Glomerular visceral epithelial cell (primary cell): ENCODE data around the gene SLC6A5.

Source experiments
- DNase-seq: peaks from one replicate; pipeline ENCODE4 v3.0.0-alpha.2; 2016; ENCODE audit errors: extremely low spot score

Gene SLC6A5

DNA sequence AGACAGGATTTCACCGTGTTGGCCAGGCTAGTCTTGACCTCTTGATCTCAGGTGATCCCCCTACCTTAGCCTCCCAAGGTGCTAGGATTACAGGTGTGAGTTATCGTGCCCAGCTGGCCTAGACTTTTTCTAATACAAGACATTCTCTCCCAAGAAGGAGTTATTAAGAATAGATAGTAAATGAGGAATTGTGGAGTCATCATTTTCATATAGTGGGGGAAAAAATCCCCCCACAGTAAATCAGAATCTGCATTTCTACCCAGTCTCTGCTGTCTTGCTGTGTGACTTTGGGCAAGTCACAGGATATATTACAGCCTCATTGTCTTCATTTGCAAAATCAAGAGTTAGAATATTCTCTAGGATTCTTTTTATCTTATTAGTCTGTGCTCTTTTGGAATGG, 21.6 kb downstream of the SLC6A5 start:
- no peak for DNase-seq

GRCh38 chr11:20621679-20622078, 22.3 kb downstream of the SLC6A5 start:
- no peak for DNase-seq

DNA sequence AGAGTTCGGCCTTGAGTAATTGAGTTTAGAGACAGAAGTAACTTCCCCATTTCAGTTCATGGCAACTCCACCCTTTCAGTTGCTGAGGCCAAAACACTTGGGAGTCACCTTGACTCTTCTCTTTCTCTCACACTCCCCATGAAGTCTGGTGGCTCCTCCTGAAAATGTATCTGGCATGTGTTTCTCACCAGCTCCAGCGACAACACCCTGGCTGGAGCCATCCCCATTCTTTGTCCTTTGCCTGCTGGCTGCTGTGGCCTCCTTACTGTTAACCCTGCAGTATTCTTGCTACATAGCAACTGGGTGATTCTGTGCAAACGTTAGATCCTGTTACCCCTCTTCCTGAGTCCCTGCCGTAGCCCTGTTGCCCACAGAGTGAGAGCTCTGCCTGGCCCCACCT, 23.8 kb downstream of the SLC6A5 start:
- DNase-seq = no peak

GRCh38 chr11:20626279-20626678, 26.9 kb downstream of the SLC6A5 start:
- no peak for DNase-seq

DNA sequence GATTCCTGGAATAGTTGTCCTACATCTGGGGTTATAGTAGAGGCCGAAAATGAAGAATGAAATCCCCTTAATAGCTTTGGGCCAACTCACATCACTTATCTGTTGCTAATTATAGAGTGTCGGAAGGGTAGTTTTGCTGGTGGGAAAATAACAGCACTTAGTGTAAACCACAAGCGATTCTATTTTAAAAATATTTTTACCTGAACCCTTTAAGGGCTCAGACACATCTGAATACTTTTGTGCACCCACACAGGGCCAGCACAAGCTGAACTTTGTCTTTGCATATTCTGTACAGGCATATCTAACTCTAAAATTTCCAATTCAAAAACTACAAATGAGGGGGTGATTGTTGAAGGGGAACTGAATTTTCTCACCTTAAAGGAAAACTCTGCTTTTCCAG, 27.6 kb downstream of the SLC6A5 start:
- no peak for DNase-seq

DNA sequence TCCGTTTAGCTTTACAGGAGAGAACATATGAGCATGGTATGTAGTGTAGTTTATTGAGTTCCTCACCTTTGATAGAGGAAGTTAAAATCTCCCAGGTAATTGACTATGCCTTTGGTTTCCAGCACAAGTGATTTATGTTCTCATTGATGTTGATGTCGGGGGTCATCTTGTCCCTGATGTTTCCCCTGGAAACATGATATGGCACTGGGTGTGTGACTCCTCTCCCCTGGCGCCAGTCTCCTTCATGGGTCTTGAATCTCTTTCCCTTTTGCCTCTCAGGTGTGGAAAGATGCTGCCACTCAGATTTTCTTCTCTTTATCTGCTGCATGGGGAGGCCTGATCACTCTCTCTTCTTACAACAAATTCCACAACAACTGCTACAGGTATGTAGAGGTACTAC, 28.3 kb downstream of the SLC6A5 start:
- no peak for DNase-seq

GRCh38 chr11:20631519-20632168, 32.2 kb downstream of the SLC6A5 start:
- no peak for DNase-seq

GRCh38 chr11:20632169-20632532, 32.7 kb downstream of the SLC6A5 start:
- DNase-seq = no peak

GRCh38 chr11:20634044-20634443, 34.6 kb downstream of the SLC6A5 start:
- DNase-seq = no peak

DNA sequence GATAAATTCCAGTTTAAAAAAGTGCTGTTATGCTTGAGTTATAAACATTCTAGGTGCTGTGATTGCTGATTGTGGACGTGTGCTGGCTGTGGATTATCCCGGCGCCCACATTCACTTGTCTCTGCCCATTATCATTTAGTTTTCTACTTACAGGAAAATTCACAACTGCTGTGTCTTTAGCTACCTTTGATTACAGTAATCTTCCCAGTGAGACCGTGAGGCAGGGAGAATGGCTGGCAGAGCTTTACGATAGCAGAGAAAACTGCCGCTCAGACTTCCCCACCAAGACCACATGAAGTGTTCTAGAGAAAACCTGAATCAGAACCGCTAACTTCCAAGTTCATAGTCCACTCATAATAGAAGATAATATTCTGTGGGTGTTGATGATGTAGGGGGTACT, 35.4 kb downstream of the SLC6A5 start:
- no peak for DNase-seq

GRCh38 chr11:20638074-20638473, 38.7 kb downstream of the SLC6A5 start:
- DNase-seq = no peak

DNA sequence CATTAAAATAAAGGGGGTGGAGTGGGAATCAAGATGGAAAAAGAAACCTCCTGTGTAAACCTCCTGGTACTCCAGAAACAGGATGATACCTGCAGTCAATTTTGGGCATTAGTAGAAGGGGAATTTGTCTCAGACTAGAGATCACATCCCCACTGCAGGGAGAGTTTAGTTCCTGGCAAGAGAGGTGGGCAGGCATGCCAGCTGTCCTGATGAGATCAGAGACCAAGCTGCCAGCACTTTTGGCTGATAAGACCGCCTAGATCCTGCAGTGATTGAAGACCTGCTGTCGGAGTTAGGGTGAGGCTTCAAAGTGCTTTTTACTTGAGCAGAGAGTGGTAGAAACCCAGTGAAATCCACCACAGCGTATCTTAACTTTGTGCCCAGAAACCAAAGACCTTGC, 40.3 kb downstream of the SLC6A5 start:
- DNase-seq = no peak

DNA sequence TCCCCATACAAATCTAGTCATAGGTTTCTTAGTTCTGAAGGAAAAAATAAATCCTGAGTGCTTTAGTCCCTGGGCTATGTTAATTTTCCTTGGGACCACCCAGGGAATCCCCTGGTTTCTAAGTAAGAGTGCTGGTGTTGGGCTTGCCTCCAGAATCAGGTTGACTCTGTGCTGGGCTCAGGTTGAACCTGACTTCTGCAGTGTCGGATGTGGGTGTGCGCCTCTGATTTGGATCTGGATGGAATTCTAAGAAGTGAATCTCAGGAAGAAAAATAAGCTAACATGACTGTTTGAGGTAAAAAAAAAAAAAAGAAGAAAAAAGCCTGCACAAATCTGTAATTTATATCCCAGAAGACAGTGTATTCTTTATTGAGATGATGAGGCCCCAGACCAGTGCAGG, 41.0 kb downstream of the SLC6A5 start:
- DNase-seq = no peak

- no peak for DNase-seq
Observed at GRCh38 chr11:20644360-20644759, 45.0 kb downstream of the SLC6A5 start.

GRCh38 chr11:20647976-20648565, 48.7 kb downstream of the SLC6A5 start:
- DNase-seq = peak; percentile 52

GRCh38 chr11:20652150-20652806, 52.9 kb downstream of the SLC6A5 start:
- no peak for DNase-seq

DNA sequence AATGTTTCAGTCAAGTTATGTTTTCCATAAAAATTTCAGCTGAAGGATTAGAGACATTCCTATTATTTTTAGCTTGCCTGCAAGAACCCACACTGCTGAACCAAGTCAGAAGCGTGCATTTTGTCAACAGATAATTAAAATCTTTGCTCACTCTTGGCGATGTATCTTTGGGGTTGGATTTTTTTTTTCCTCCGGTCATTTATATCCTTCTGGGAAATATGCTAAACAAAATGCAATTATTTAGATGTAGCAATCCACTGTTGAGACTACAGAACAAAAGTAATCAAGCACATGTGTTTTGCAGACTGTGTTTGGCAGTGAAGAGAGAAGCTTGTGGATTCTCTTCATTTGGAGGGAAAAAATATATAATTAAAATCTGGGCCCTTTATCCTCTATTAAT, 54.6 kb downstream of the SLC6A5 start:
- no peak for DNase-seq

DNA sequence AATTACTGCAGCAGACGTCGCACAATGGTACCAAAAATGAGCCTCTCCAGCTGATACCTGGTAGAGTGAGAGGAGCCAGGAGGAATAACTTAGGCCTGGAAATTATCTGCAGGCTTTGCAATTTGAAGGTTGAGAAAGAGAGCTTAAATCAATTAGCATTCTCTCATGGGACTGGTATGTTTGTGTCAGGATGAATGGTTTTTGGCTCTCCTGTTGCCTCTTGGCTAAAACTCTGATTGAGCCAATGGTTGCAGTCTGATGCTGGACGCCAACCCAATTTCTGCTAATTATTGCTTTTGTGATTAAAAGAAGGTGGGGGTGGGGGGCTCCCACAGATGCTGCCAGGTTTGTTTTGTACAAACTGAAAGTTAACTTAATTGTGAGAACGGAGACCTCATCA, 57.5 kb downstream of the SLC6A5 start:
- DNase-seq = no peak

GRCh38 chr11:20658135-20658534, 58.7 kb downstream of the SLC6A5 start:
- no peak for DNase-seq

DNA sequence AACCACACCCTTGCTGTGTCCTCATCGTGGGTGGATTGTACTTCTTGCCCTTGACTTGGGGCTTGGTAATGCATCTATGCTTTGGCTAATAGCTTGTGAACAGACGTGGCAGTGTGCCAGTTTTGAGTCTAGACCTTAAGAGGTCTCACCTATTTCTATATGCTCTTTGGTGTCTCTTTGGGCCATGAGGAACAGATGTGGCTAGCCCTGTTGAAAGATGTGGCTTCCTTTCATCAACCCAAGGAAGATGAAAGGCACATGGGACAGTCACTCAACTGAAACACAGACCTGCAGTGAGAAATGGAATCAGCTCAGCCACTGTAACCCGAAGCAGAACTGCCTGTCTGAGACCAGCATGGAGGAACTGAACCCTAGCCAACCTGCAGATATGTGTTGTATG, 62.0 kb downstream of the SLC6A5 start:
- DNase-seq = no peak

- DNase-seq = no peak
Observed at GRCh38 chr11:20661850-20662249, 62.4 kb downstream of the SLC6A5 start.

- no peak for DNase-seq
Observed at GRCh38 chr11:20668131-20668809, 68.9 kb downstream of the SLC6A5 start.
